Renal cortex interstitium (tissue), 11 donors: ENCODE data around the gene TNNT2. TPM values are rescaled to one million over a fixed set of nuclear protein-coding genes. Genes with fewer than 3 reads are reported as not detected.

Experiments used
- DNase-seq, 11 donors: peaks; one replicate each; pipeline ENCODE4 v3.0.0-alpha.2; 2013; ENCODE audit warnings: low read depth in 9 of 11, low spot score in 4 of 11; ENCODE audit errors: extremely low read depth in 1 of 11
- polyA plus RNA-seq, 3 donors: library from polyadenylated mRNA; unstranded; fragments of 120-200 nt; gene quantifications; one replicate each; pipeline ENCODE4 v1.2.1, GENCODE V29; 2013; ENCODE audit not compliant: insufficient read length in 3 of 3

The TNNT2 gene
- polyA plus RNA-seq, 3 donors: 56.2 to 62.7 (median 59.5) TPM

- peak in 4 of 11 donors; percentile 46 to 76 (median 68) for DNase-seq
These were observed 28.0 kb upstream of the TNNT2 start for GRCh38 chr1:201405484-201405831.

- no peak for DNase-seq
These were observed 27.4 kb upstream of the TNNT2 start for GRCh38 chr1:201404722-201405483.

- no peak for DNase-seq
These were observed 26.6 kb upstream of the TNNT2 start for GRCh38 chr1:201404055-201404454.

GRCh38 chr1:201403359-201403758 lies 25.9 kb upstream of the TNNT2 start:
- no peak for DNase-seq

- DNase-seq: no peak
These were observed 24.2 kb upstream of the TNNT2 start for GRCh38 chr1:201401700-201402099.

- DNase-seq: no peak
These were observed 23.4 kb upstream of the TNNT2 start for GRCh38 chr1:201400852-201401230.

GRCh38 chr1:201400212-201400851 lies 22.9 kb upstream of the TNNT2 start:
- DNase-seq: no peak

DNA sequence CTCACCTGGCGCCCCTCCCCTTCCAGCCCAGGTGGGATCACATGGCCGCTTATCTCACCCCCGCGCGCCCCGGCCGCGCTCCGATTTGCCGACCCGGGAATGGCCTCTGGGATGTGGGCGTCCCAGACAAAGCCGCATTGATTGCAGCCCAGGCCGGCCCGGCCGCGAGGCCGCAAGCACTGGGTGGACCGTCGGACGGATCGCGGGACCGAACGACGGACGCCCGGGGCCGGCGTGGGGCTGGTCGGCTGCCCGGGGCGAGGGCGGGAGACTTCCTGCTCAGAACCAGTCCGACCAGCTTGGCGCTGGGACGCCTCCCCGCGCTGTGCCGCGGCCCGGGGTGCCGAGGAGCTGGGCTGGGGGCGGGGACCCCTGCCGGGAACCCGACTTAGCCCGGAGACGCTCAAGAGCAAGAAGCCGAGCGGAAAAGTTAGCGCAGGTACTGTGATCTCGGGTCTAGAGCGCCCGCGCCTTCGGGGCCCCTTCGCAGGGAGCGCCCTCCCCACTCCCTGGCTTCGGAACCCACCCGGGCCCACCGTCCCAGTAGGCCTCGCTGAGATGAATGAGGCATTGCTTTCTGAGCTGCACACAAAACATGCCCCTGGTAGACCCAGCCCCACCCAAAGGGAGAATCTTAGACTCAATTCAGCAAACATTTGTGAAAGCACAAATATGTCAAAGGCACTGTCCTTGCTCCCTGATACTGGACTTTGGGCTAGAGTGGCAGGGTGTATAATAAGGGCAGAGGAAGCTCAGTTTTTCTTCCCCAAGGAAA lies 22.1 kb upstream of the TNNT2 start:
- no peak for DNase-seq

DNA sequence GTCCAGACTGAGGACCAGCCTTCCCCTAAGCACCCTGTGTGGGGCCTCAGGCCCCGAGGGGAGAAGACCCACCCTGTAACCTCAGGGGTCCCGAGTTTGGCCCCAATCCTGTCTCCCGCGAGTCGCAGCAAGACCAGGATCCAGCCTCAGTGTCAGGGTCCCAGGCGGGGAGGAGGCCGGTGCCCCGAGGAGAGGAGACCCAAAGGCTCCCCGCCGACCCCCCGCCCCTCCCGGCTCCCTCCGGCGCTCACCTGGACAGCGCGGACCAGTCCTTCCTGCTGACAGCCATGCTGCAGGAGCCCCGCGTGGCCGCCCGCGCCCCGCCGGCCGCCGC lies 21.5 kb upstream of the TNNT2 start, which contains the start of gene LAD1:
TSS of gene LAD1 (minus strand) at position 307 of the 334 bp plus-strand sequence. CDS start at position 289, 18 bp downstream.
- no peak for DNase-seq

- no peak for DNase-seq
These were observed 20.2 kb upstream of the TNNT2 start for GRCh38 chr1:201397675-201398074.

GRCh38 chr1:201396861-201397464 lies 19.5 kb upstream of the TNNT2 start:
- no peak for DNase-seq

DNA sequence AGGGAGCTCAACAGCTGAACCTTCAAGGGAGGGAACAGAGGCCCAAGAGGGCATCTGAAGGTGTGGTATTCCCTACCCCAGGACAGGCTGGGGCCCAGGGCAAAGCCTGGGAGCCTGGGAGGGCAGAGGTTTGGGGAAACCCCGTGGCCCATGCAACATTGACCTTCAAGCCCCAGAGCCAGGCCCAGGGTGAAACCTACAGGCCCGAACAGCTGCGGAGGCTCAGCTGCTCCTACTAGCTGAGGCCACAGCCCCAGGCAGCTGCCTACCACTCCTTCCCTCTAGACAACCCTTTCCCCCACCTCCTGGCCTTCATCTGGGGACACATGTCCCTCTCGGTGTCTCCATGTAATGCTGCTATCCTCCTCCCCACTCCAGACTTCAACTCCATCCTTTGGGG lies 18.5 kb upstream of the TNNT2 start:
- no peak for DNase-seq

DNA sequence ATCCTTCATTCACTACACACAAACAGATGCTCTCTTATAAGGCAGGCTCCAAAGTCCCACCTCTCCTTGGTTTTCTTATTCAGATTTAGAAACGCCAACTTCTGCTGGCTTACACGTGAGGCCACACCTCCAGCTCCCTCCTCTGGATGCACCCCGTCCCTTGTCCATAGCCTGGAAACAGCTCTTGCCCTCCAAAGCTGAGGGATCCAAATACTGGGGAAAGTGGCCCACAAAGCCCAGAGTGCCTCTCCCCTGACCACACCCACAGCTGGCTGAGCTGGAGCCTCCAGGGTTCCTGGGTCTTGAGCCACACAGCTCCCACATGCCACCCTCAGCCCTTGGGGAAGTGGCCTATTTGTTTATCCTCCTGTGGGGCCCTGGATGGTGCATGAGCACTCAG lies 17.1 kb upstream of the TNNT2 start:
- DNase-seq: no peak

GRCh38 chr1:201393076-201393475 lies 15.6 kb upstream of the TNNT2 start:
- DNase-seq: no peak

DNA sequence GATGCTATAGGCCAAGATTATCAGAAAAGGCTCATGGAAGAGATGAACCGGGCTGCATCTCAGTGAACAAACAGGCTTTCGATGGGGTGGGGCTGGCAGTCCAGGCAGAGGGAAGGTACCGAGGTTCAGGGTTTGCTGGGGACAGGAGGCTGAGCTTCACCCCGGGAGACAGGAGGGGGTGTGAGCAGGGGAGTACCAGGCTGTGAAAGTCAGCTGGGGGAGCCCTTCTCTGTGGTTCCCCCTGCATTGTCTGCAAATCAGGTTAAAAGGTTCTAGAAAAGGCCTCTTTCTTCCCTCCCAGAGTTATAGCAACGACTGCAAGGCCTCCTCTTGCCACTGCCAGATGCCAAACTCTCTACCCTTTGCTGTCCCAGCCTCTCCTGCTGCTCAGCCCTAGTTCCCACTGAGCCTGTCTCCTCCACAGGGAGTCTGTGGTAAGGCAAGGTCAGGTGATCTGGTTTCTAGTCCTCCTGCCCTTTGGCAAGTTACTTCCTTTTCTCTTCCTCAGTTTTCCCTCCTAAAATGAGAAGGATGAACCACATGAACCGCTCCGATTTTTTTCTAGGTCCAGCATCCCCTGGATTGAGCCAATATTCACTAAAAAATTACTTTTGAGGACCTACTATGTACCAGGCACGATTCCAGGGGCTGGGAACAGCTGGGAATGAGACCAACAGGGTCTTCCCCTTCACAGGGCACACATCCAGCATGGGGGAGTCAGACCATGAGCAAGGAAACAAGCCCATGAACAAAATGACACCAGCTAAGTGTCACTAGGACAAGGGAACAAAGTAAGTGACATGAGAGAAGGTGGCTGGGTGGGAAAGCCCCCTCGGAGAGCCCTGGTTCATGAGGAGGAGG lies 14.4 kb upstream of the TNNT2 start:
- DNase-seq: no peak

GRCh38 chr1:201391225-201391624 lies 13.7 kb upstream of the TNNT2 start:
- DNase-seq: no peak

- no peak for DNase-seq
These were observed 11.6 kb upstream of the TNNT2 start for GRCh38 chr1:201389051-201389450.

GRCh38 chr1:201386208-201386607 lies 8.7 kb upstream of the TNNT2 start:
- DNase-seq: no peak

DNA sequence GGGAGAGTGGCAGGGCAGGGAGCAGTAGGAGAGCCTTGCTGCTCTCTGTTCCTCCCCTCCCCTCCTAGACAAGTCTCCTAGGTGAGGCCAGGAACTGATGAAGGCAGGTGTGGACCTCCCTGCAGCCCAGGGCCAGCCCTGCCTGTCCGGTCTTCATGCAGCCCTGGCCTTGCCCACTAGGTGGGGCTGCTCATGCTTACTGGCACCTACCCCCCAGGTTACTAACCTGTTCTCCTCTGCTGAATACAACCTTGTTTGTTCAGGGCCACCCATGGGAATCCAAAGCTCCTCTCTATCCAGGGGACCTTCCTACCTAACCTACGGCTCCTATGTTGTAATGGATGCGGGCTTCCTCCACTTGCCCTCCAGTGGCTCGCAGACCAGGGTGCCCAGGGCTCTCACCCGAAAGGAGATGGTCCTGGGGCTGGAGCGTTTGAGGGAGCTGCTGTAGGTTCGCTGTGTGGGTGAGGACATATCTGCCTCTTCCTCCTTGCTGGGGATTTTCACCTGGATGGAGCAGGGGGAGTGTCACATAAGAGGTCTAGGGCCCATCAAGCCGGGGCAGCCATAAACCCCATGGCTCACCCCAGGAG lies 7.9 kb upstream of the TNNT2 start:
- no peak for DNase-seq
